ENCODE measurements around the gene CIART. TPM values are rescaled to one million over a fixed set of nuclear protein-coding genes. Genes with fewer than 3 reads are reported as not detected.

CIART gene
- total RNA-seq, 1 donor from 2014 or later = 5.1 TPM

- H3K27me3 Mint-ChIP-seq = peaks cover 10% of the 10 kb centered on the region
- peaks cover 45% of the 10 kb centered on the region for H3K4me1 Mint-ChIP-seq (ENCODE audit: unreplicated experiment)
- peak overlapping the region; percentile 63 for H3K27ac Mint-ChIP-seq
- no peak for TF ChIP-seq CTCF (conservative IDR thresholded peaks at IDR 0.05)
- H3K4me3 Mint-ChIP-seq = peak overlapping the region; percentile 86
- peak; percentile 76 for DNase-seq (ENCODE audit: extremely low spot score, unreplicated experiment)
- peaks cover 5% of the 10 kb centered on the region for H3K36me3 Mint-ChIP-seq
- H3K9me3 Mint-ChIP-seq = no peaks in the 10 kb centered on the region
Measured at GRCh38 chr1:150259758-150260669, 22.3 kb upstream of the CIART start.

- H3K4me3 Mint-ChIP-seq = no peak overlapping the region
- TF ChIP-seq CTCF (conservative IDR thresholded peaks at IDR 0.05) = no peak
- H3K9me3 Mint-ChIP-seq = no peaks in the 10 kb centered on the region
- H3K27me3 Mint-ChIP-seq = peaks cover 10% of the 10 kb centered on the region
- no peak for DNase-seq (ENCODE audit: extremely low spot score, unreplicated experiment)
- peaks cover 5% of the 10 kb centered on the region for H3K36me3 Mint-ChIP-seq
- H3K4me1 Mint-ChIP-seq (ENCODE audit: unreplicated experiment) = peaks cover 34% of the 10 kb centered on the region
- no peak overlapping the region for H3K27ac Mint-ChIP-seq
Measured at GRCh38 chr1:150261367-150261766, 21.0 kb upstream of the CIART start.

- TF ChIP-seq CTCF (conservative IDR thresholded peaks at IDR 0.05) = no peak
- peaks cover 9% of the 10 kb centered on the region for H3K36me3 Mint-ChIP-seq
- H3K4me1 Mint-ChIP-seq (ENCODE audit: unreplicated experiment) = peaks cover 31% of the 10 kb centered on the region
- no peak for DNase-seq (ENCODE audit: extremely low spot score, unreplicated experiment)
- peak overlapping the region; percentile 69 for H3K27ac Mint-ChIP-seq
- no peak overlapping the region for H3K4me3 Mint-ChIP-seq
- no peaks in the 10 kb centered on the region for H3K9me3 Mint-ChIP-seq
- H3K27me3 Mint-ChIP-seq = peaks cover 6% of the 10 kb centered on the region
Measured at GRCh38 chr1:150262388-150263320, 19.7 kb upstream of the CIART start.

GRCh38 chr1:150263549-150263948 is 18.8 kb upstream of the CIART start:
- no peak for DNase-seq (ENCODE audit: extremely low spot score, unreplicated experiment)
- Mint-ChIP-seq H3K36me3 (peaks cover 9% of the 10 kb centered on the region), H3K4me3 (no peak overlapping the region), H3K4me1 (ENCODE audit: unreplicated experiment) (peaks cover 30% of the 10 kb centered on the region), H3K27me3 (no peaks in the 10 kb centered on the region), H3K27ac (no peak overlapping the region), H3K9me3 (no peaks in the 10 kb centered on the region)
- no peak for TF ChIP-seq CTCF (conservative IDR thresholded peaks at IDR 0.05)

GRCh38 chr1:150267896-150268295 is 14.5 kb upstream of the CIART start:
- Mint-ChIP-seq H3K9me3 (no peaks in the 10 kb centered on the region), H3K27me3 (no peaks in the 10 kb centered on the region), H3K36me3 (peaks cover 9% of the 10 kb centered on the region), H3K4me1 (ENCODE audit: unreplicated experiment) (peaks cover 27% of the 10 kb centered on the region), H3K4me3 (peak overlapping the region; percentile 96), H3K27ac (peak overlapping the region; percentile 91)
- no peak for TF ChIP-seq CTCF (conservative IDR thresholded peaks at IDR 0.05)
- no peak for DNase-seq (ENCODE audit: extremely low spot score, unreplicated experiment)

Data from type B pancreatic cell (in vitro differentiated cells).